ENCODE data around the gene GRAMD1A. TPM values are rescaled to one million over a fixed set of nuclear protein-coding genes. Genes with fewer than 3 reads are reported as not detected.

The GRAMD1A gene
- total RNA-seq, 1 experiment from 2014 or later, result 75.4 TPM

DNA sequence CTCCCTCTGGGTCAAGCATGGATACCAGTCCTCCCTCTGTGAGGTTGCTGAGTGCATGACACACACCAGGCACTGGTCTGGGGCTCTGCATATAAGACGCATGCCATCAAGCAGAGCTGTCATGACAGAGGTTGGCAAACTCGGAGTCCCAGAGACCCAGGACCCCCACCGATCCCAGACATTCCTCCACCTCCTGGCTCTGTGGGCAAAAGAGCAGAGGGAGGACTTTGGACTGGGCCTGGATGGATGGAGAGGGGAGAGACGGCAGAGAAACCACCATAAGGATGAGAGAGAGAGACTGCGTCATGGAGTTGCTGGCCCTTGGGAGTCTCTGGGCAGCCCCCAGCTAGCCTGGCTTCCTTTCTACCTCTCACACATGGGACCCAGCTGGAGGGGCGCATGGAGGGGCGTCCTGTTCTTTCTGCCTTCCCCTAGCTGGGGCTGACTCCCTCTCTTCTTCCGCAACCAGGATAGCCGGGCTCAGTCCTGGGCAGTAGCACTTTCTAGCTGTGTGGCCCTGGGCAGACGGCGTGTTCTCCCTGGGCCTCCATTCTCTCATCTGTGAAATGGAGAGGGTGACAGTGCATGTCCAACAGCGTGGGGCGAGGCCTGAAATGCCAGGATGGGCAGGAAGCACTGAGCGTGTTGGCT is 43.0 kb downstream of the GRAMD1A start (continued):
- TF ChIP-seq, protein P1, sequence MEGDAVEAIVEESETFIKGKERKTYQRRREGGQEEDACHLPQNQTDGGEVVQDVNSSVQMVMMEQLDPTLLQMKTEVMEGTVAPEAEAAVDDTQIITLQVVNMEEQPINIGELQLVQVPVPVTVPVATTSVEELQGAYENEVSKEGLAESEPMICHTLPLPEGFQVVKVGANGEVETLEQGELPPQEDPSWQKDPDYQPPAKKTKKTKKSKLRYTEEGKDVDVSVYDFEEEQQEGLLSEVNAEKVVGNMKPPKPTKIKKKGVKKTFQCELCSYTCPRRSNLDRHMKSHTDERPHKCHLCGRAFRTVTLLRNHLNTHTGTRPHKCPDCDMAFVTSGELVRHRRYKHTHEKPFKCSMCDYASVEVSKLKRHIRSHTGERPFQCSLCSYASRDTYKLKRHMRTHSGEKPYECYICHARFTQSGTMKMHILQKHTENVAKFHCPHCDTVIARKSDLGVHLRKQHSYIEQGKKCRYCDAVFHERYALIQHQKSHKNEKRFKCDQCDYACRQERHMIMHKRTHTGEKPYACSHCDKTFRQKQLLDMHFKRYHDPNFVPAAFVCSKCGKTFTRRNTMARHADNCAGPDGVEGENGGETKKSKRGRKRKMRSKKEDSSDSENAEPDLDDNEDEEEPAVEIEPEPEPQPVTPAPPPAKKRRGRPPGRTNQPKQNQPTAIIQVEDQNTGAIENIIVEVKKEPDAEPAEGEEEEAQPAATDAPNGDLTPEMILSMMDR (IDR thresholded peaks at IDR 0.05 in 2 of 3, conservative IDR thresholded peaks at IDR 0.05 in 1 of 3; ENCODE audit: borderline replicate concordance in 1 of 3, insufficient read depth in 1 of 3, low read depth in 2 of 3, low read length in 2 of 3), result no peak
- TF ChIP-seq JUND (IDR thresholded peaks at IDR 0.05), result no peak
- TF ChIP-seq FOSL1 (IDR thresholded peaks at IDR 0.05; ENCODE audit: low read depth), result no peak
- TF ChIP-seq ZNF274 (IDR thresholded peaks at IDR 0.05; ENCODE audit: low read depth, low read length), result no peak
- no peak for TF ChIP-seq SP1 (IDR thresholded peaks at IDR 0.05; ENCODE audit: low read depth)
- TF ChIP-seq POLR2AphosphoS5 (IDR thresholded peaks at IDR 0.05; ENCODE audit: low read depth, low read length), result no peak
- TF ChIP-seq EZH2 (IDR thresholded peaks at IDR 0.05), result no peak
- TF ChIP-seq RAD21 (IDR thresholded peaks at IDR 0.05; ENCODE audit: low read depth), result no peak
- no peak for TF ChIP-seq POLR2A (IDR thresholded peaks at IDR 0.05; ENCODE audit: borderline replicate concordance, extremely low read depth, insufficient read depth, insufficient read length)

- Histone ChIP-seq H4K20me1 (ENCODE audit: insufficient read depth) (no peaks in the 10 kb centered on the region), H3K4me3 (replicated peaks in 1 of 2; ENCODE audit: low read depth in 1 of 2, low read length in 2 of 2) (no peak overlapping the region), H3K4me2 (ENCODE audit: low read length) (no peak overlapping the region), H2AFZ (ENCODE audit: low read depth, low read length, poor library complexity, severe bottlenecking) (no peak overlapping the region), H3K79me2 (ENCODE audit: insufficient read depth, low read length) (no peaks in the 10 kb centered on the region), H3K9me2 (ENCODE audit: insufficient read depth) (no peaks in the 10 kb centered on the region), H3K9me3 (ENCODE audit: control insufficient read depth in 1 of 2, insufficient read depth in 1 of 2, low read depth in 1 of 2, low read length in 2 of 2) (no peaks in the 10 kb centered on the region), H3K36me3 (ENCODE audit: control insufficient read depth in 1 of 2, insufficient read depth in 2 of 2, low read length in 2 of 2) (no peaks in the 10 kb centered on the region), H3K27ac (ENCODE audit: low read depth, low read length) (no peak overlapping the region), H3K9ac (ENCODE audit: low read length) (no peak overlapping the region), H3K27me3 (ENCODE audit: insufficient read depth, low read length) (no peaks in the 10 kb centered on the region), H3K4me1 (ENCODE audit: control insufficient read depth in 1 of 2, insufficient read depth in 2 of 2, low read length in 2 of 2) (no peaks in the 10 kb centered on the region)
- DNase-seq (ENCODE audit: low read depth, low spot score) (no peak), ATAC-seq (no peak)
- intact Hi-C loops (cut with micrococcal nuclease), result no loop called here
- ChIA-PET POLR2A (interaction anchor here (0.9 to 1.0 kb wide), 2 partner anchors 12 to 23 kb away, joined by 3 to 4 read pairs; no protein-coding TSS in a partner anchor), CTCF (interaction anchor here (0.7 to 2.3 kb wide), 18 partner anchors 10 to 206 kb away, joined by 3 to 25 read pairs (median 4); no protein-coding TSS in a partner anchor), RAD21 (ENCODE audit: low non-redundant PET in 1 of 2, low total read pairs in 2 of 2, uncharacterized antibody in 2 of 2, unreplicated experiment in 2 of 2) (interaction anchor here in 1 of 2 experiments (1.1 kb wide), 1 partner anchor 98 kb away, joined by 5 read pairs; no protein-coding TSS in a partner anchor)
- no peak for TF ChIP-seq POLR2A (IDR thresholded peaks at IDR 0.05; ENCODE audit: borderline replicate concordance, extremely low read depth, insufficient read depth, insufficient read length)
- no TSS peak for BruUV-seq (replicated peaks)
Observed at GRCh38 chr19:35043906-35044305, 43.8 kb downstream of the GRAMD1A start.
